ENCODE measurements around the gene PRRT1. TPM values are rescaled to one million over a fixed set of nuclear protein-coding genes. Genes with fewer than 3 reads are reported as not detected.

Gene PRRT1
- total RNA-seq, 1 experiment from 2014 or later = 0.14 TPM

DNA sequence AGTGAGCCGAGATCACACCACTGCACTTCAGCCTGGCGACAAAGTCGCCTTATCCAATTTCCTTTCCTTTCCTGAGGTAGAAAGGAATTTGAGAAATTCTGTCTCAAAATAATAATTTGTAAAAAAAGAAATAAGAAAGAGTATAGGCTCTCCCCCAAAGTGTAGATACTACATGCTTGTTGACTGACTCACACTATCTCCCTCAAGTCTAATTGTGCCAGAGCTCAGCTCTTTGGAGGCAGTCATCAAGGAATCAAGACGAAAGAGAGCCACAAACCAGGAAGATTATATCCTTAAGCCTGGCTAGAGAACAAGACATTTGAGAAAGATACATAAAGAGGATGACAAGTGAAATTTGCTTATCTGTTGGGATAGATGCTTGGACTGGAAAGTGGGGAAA is 18.0 kb downstream of the PRRT1 start:
- H3K27me3 ChIP-seq (ENCODE audit: control insufficient read depth, insufficient read depth, low read length) = no peaks in the 10 kb centered on the region; the same call in 1 of the 2 replicates

GRCh38 chr6:32132110-32132509 is 19.6 kb downstream of the PRRT1 start:
- Histone ChIP-seq H3K27me3 (ENCODE audit: control insufficient read depth, insufficient read depth, low read length) (no peaks in the 10 kb centered on the region; the same call in 1 of the 2 replicates), H3K4me3 (ENCODE audit: insufficient read depth, low read depth, low read length) (no peak overlapping the region), H3K36me3 (replicated peaks; ENCODE audit: control insufficient read depth, insufficient read depth, low read length) (no peaks in the 10 kb centered on the region)
- peak; percentile 19 for DNase-seq

More for the DNA sequence above, 18.0 kb downstream of the PRRT1 start:
- no peak overlapping the region for H3K4me3 ChIP-seq (ENCODE audit: insufficient read depth, low read depth, low read length)
- no peaks in the 10 kb centered on the region for H3K36me3 ChIP-seq (replicated peaks; ENCODE audit: control insufficient read depth, insufficient read depth, low read length)
- no peak for DNase-seq

GRCh38 chr6:32131439-32131948 is 20.2 kb downstream of the PRRT1 start:
- no peaks in the 10 kb centered on the region; the same call in 1 of the 2 replicates for H3K36me3 ChIP-seq (replicated peaks; ENCODE audit: control insufficient read depth, insufficient read depth, low read length)
- no peak for DNase-seq
- H3K4me3 ChIP-seq (ENCODE audit: insufficient read depth, low read depth, low read length) = no peak overlapping the region
- H3K27me3 ChIP-seq (ENCODE audit: control insufficient read depth, insufficient read depth, low read length) = no peaks in the 10 kb centered on the region; the same call in 1 of the 2 replicates

DNA sequence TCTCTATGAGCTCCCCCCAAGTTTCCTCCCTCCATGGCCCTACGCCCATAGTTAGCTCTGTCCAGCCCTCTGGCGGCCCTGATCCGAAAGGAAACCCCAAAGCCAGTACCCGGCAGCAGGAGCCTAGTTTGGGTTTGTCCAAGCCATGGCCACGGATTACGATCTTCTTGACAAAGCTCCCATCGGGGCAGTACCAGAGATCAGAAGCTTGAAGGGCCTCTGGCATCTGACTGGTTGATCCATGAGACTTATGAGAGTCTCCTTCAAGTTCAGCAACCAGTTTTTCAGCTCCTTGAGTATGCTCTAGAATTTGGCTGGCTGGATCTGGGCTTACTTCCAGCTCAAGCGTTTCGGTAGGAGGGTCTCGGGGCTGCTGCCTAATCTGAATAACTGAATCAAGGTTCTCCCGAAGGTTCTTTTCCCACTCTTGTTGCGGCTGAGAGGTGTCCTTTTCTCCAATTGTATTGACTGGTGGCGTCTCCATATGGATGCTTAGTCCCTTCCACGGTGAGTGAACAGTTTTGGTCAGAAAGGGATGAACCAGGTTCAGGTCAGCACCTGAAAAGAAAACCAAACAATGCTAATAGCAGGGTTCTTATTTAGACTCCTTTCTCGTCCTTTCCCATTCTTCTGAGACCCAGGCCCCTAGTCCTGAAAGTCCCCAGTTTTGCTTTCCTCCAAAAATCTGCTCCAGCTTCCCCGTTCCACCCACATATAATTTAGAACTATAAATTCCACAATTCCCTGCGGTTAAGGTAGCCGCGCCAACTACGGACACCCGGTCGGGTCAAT is 22.2 kb downstream of the PRRT1 start:
- H3K27me3 ChIP-seq (ENCODE audit: control insufficient read depth, insufficient read depth, low read length) = no peaks in the 10 kb centered on the region; the same call in 1 of the 2 replicates
- peaks cover 1% of the 10 kb centered on the region for H3K36me3 ChIP-seq (replicated peaks; ENCODE audit: control insufficient read depth, insufficient read depth, low read length)
- DNase-seq = no peak
- peak overlapping the region; percentile 46 for H3K4me3 ChIP-seq (ENCODE audit: insufficient read depth, low read depth, low read length)

- DNase-seq = no peak
- Histone ChIP-seq H3K27me3 (ENCODE audit: control insufficient read depth, insufficient read depth, low read length) (no peaks in the 10 kb centered on the region), H3K4me3 (ENCODE audit: insufficient read depth, low read depth, low read length) (no peak overlapping the region), H3K36me3 (replicated peaks; ENCODE audit: control insufficient read depth, insufficient read depth, low read length) (peaks cover 3% of the 10 kb centered on the region)
Measured at GRCh38 chr6:32128751-32129296, 22.9 kb downstream of the PRRT1 start.

DNA sequence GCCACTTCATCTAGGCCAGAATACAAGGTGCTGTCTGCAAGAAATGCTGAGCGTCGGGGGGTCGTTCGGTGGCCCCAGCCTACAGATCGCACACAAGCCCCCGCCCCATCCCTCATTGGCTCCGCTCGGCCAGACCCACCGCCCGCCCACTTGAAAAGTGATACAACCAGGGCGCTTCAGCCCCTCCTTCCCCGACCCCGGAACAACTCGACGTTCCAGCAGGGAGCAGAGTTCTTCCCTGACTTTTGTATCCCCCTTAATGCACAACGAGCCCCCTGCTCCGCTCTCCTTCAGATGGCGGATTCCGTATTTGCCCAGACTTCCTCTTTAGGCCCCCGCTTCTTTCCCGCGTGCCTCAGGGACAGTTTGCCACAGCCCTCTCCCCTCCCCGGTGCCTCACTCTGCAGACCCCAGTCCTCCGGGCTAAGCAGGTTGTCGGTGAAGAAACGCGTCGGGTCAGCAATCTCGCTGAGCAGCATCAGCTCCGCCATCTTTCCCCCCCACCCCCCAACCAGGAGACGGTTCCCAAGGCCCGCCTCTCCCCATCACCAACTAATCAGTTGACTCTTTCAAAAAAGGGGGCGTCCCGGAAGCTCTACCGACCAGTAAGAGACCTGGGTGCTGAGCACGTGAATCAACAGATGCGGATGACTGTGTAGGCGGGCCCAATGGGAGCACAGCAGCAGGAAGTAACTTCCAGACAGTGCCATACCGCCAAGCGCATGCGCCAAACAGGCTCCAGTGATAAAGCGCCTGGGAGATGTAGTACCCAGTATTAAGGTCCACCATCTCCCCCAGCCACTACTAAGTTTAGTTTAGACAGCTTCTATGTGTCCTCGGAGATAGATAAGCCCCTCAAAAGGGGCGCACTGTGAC is 23.8 kb downstream of the PRRT1 start, which contains the start of gene ATF6B:
ATF6B (minus strand) TSS at position 530 of the 876 bp plus-strand sequence; CDS start at position 491, 39 bp downstream.
- Histone ChIP-seq H3K27me3 (ENCODE audit: control insufficient read depth, insufficient read depth, low read length) (no peaks in the 10 kb centered on the region), H3K4me3 (ENCODE audit: insufficient read depth, low read depth, low read length) (peak within 1 kb of the TSS; percentile 92), H3K36me3 (replicated peaks; ENCODE audit: control insufficient read depth, insufficient read depth, low read length) (peaks cover 3% of the 10 kb centered on the region)
- peak; percentile 96 for DNase-seq

DNA sequence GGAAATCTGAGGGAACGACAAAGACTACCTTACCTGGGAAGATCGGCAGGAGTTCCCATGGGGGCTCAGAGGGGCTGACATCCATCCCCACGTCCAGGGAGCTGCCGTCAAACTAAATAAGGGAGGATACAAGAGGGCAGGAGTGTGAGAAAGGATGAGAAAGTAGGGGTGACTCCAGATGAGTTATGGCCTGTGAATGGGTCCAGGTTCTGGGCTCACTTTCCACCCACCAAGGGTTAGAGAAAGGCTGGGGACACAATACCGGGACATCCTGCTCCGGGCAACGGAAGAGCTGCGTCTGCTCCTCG is 24.4 kb downstream of the PRRT1 start:
- Histone ChIP-seq H3K36me3 (replicated peaks; ENCODE audit: control insufficient read depth, insufficient read depth, low read length) (peaks cover 3% of the 10 kb centered on the region), H3K4me3 (ENCODE audit: insufficient read depth, low read depth, low read length) (peak overlapping the region; percentile 92), H3K27me3 (ENCODE audit: control insufficient read depth, insufficient read depth, low read length) (no peaks in the 10 kb centered on the region)
- DNase-seq = no peak

GRCh38 chr6:32126880-32127279 is 24.9 kb downstream of the PRRT1 start:
- Histone ChIP-seq H3K27me3 (ENCODE audit: control insufficient read depth, insufficient read depth, low read length) (no peaks in the 10 kb centered on the region), H3K36me3 (replicated peaks; ENCODE audit: control insufficient read depth, insufficient read depth, low read length) (peaks cover 3% of the 10 kb centered on the region), H3K4me3 (ENCODE audit: insufficient read depth, low read depth, low read length) (no peak overlapping the region)
- DNase-seq = no peak

- Histone ChIP-seq H3K4me3 (ENCODE audit: insufficient read depth, low read depth, low read length) (no peak overlapping the region), H3K36me3 (replicated peaks; ENCODE audit: control insufficient read depth, insufficient read depth, low read length) (peaks cover 8% of the 10 kb centered on the region), H3K27me3 (ENCODE audit: control insufficient read depth, insufficient read depth, low read length) (no peaks in the 10 kb centered on the region)
- no peak for DNase-seq
Measured at GRCh38 chr6:32123681-32124080, 28.1 kb downstream of the PRRT1 start.

GRCh38 chr6:32120573-32121059 is 31.1 kb downstream of the PRRT1 start:
- DNase-seq = no peak
- Histone ChIP-seq H3K4me3 (ENCODE audit: insufficient read depth, low read depth, low read length) (no peak overlapping the region), H3K27me3 (ENCODE audit: control insufficient read depth, insufficient read depth, low read length) (no peaks in the 10 kb centered on the region), H3K36me3 (replicated peaks; ENCODE audit: control insufficient read depth, insufficient read depth, low read length) (peaks cover 15% of the 10 kb centered on the region)

GRCh38 chr6:32118782-32119628 is 32.7 kb downstream of the PRRT1 start:
- Histone ChIP-seq H3K27me3 (ENCODE audit: control insufficient read depth, insufficient read depth, low read length) (no peaks in the 10 kb centered on the region), H3K4me3 (ENCODE audit: insufficient read depth, low read depth, low read length) (no peak overlapping the region), H3K36me3 (replicated peaks; ENCODE audit: control insufficient read depth, insufficient read depth, low read length) (peaks cover 14% of the 10 kb centered on the region)
- peak; percentile 92 for DNase-seq

DNA sequence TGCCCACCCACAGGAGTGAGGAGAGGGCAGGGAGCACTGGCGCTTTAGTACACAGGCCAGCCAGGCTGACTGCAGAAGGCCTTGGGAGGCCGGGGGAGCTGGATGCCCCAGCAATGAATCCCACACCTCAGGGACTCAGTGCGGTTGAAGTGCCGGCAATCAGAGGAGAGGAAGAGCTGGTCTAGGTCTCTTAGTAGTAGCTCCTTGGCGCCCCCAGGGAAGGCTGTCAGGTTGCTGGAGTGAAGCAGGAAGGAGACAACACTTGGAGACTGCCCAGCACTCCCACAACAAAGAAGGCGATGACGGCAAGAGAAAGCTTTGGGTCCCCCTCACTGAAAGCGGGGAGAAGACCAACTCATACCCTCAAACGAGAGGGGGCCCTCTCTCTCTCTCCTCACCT is 34.3 kb downstream of the PRRT1 start:
- DNase-seq = peak; percentile 36
- Histone ChIP-seq H3K36me3 (replicated peaks; ENCODE audit: control insufficient read depth, insufficient read depth, low read length) (peaks cover 14% of the 10 kb centered on the region), H3K4me3 (ENCODE audit: insufficient read depth, low read depth, low read length) (no peak overlapping the region), H3K27me3 (ENCODE audit: control insufficient read depth, insufficient read depth, low read length) (no peaks in the 10 kb centered on the region)

GRCh38 chr6:32116674-32117073 is 35.1 kb downstream of the PRRT1 start:
- no peaks in the 10 kb centered on the region for H3K27me3 ChIP-seq (ENCODE audit: control insufficient read depth, insufficient read depth, low read length)
- DNase-seq = peak; percentile 82
- no peak overlapping the region for H3K4me3 ChIP-seq (ENCODE audit: insufficient read depth, low read depth, low read length)
- peaks cover 14% of the 10 kb centered on the region for H3K36me3 ChIP-seq (replicated peaks; ENCODE audit: control insufficient read depth, insufficient read depth, low read length)

DNA sequence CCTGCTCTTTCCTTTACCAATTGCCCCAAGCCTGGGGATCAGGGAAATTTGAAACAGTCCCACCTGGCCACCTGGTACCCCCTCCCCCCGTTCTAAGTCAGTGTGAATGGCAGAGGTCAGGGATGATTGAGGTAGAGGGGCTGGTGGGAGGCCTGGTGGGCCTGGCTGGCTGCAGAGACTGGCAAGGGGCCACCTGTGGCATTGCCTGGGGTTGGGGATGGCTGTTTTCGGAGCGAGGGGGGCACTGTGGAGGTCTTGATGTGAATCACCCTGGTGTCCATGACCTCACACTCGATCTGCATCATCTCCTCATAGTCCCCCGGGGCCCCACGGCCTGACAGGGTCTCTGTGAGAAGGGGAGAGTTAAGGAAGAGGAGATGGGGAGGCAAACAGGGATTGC is 36.1 kb downstream of the PRRT1 start:
- H3K4me3 ChIP-seq (ENCODE audit: insufficient read depth, low read depth, low read length) = no peak overlapping the region
- DNase-seq = no peak
- H3K36me3 ChIP-seq (replicated peaks; ENCODE audit: control insufficient read depth, insufficient read depth, low read length) = peaks cover 9% of the 10 kb centered on the region
- H3K27me3 ChIP-seq (ENCODE audit: control insufficient read depth, insufficient read depth, low read length) = no peaks in the 10 kb centered on the region
